Muscle of arm (tissue), 12 donors: ENCODE results near the gene POU2F1. TPM values are rescaled to one million over a fixed set of nuclear protein-coding genes. Genes with fewer than 3 reads are reported as not detected.
"Not testable (repeated sequence)": the region's sequence is repeated elsewhere in the genome, so short reads cannot be mapped to it uniquely, and the experiment has no call there.

Experiments
- DNase-seq: peaks from one replicate; pipeline ENCODE4 v3.0.0-alpha.2; 2013
- polyA plus RNA-seq, 12 donors: library from polyadenylated mRNA; unstranded; fragments of 120-200 nt; gene quantifications; one replicate each; pipeline ENCODE4 v1.2.1, GENCODE V29; 2013; ENCODE audit not compliant: insufficient read length in 12 of 12

POU2F1 gene
- polyA plus RNA-seq, 12 donors, result 5.3 to 38.4 (median 7.4) TPM

GRCh38 chr1:167314671-167315070 lies 94.0 kb downstream of the POU2F1 start:
- no peak for DNase-seq

GRCh38 chr1:167317463-167317862 lies 96.8 kb downstream of the POU2F1 start:
- no peak for DNase-seq

GRCh38 chr1:167319206-167319605 lies 98.5 kb downstream of the POU2F1 start:
- DNase-seq, result not testable (repeated sequence)

GRCh38 chr1:167322483-167322882 lies 101.8 kb downstream of the POU2F1 start:
- DNase-seq, result no peak

- no peak for DNase-seq
Measured at GRCh38 chr1:167325151-167325550, 104.5 kb downstream of the POU2F1 start.

- no peak for DNase-seq
Measured at GRCh38 chr1:167328306-167328815, 107.7 kb downstream of the POU2F1 start.

- peak; percentile 10 for DNase-seq
Measured at GRCh38 chr1:167328816-167329483, 108.3 kb downstream of the POU2F1 start.

- DNase-seq, result no peak
Measured at GRCh38 chr1:167330601-167331293, 110.1 kb downstream of the POU2F1 start.

- DNase-seq, result no peak
Measured at GRCh38 chr1:167331650-167332049, 111.0 kb downstream of the POU2F1 start.

- no peak for DNase-seq
Measured at GRCh38 chr1:167332503-167332902, 111.8 kb downstream of the POU2F1 start.

- DNase-seq, result no peak
Measured at GRCh38 chr1:167333124-167333523, 112.4 kb downstream of the POU2F1 start.

- no peak for DNase-seq
Measured at GRCh38 chr1:167333703-167334102, 113.0 kb downstream of the POU2F1 start.

- no peak for DNase-seq
Measured at GRCh38 chr1:167339405-167339804, 118.7 kb downstream of the POU2F1 start.

- no peak for DNase-seq
Measured at GRCh38 chr1:167342846-167343245, 122.2 kb downstream of the POU2F1 start.

- DNase-seq, result no peak
Measured at GRCh38 chr1:167344112-167344511, 123.4 kb downstream of the POU2F1 start.

GRCh38 chr1:167344615-167345385 lies 124.1 kb downstream of the POU2F1 start:
- no peak for DNase-seq

- DNase-seq, result no peak
Measured at GRCh38 chr1:167345386-167345733, 124.7 kb downstream of the POU2F1 start.

GRCh38 chr1:167357305-167357704 lies 136.6 kb downstream of the POU2F1 start:
- DNase-seq, result no peak

GRCh38 chr1:167359295-167359694 lies 138.6 kb downstream of the POU2F1 start:
- DNase-seq, result no peak

GRCh38 chr1:167360120-167360519 lies 139.4 kb downstream of the POU2F1 start:
- DNase-seq, result no peak

- no peak for DNase-seq
Measured at GRCh38 chr1:167362638-167363037, 142.0 kb downstream of the POU2F1 start.

GRCh38 chr1:167364826-167365225 lies 144.1 kb downstream of the POU2F1 start:
- DNase-seq, result no peak

GRCh38 chr1:167365360-167365759 lies 144.7 kb downstream of the POU2F1 start:
- DNase-seq, result no peak
